SU-DHL-6 (cell line): ENCODE data around the gene SLC23A2.

Source experiments
- H2AFZ ChIP-seq: fragments of 200-600 bp; sonication (generic); 2 replicates; pipeline ENCODE4 v1.6.1; 2014; ENCODE audit warnings: low read depth, mild to moderate bottlenecking, moderate library complexity, mixed read lengths, antibody characterized with exemption, low read length; ENCODE audit not compliant: severe bottlenecking
- H3F3A ChIP-seq: fragments of 200-600 bp; shearing (Covaris generic); 2 replicates; pipeline ENCODE4 v1.6.0; 2016; ENCODE audit warnings: antibody characterized with exemption, mild to moderate bottlenecking; ENCODE audit not compliant: insufficient read depth
- H3K27ac ChIP-seq: fragments of 200-600 bp; sonication (generic); 2 replicates; pipeline ENCODE4 v1.5.1; 2016; ENCODE audit warnings: low read depth, mild to moderate bottlenecking, low read length, moderate library complexity, mixed read lengths
- H3K27me3 ChIP-seq: fragments of 200-600 bp; sonication (generic), shearing (Covaris generic); 2 replicates; pipeline ENCODE4 v1.6.0; 2014; ENCODE audit warnings: mild to moderate bottlenecking, low read length
- H3K36me3 ChIP-seq: fragments of 200-600 bp; sonication (generic); 2 replicates; pipeline ENCODE4 v1.6.1; 2014; ENCODE audit warnings: mild to moderate bottlenecking, low read length, mixed read lengths
- H3K4me2 ChIP-seq: fragments of 300-600, 200-600 bp; shearing (Covaris generic), sonication (generic); 2 replicates; pipeline ENCODE4 v1.6.0; 2014; ENCODE audit warnings: low read length, low read depth, mild to moderate bottlenecking; ENCODE audit not compliant: poor library complexity, severe bottlenecking
- H3K4me3 ChIP-seq: fragments of 200-600 bp; sonication (generic); 2 replicates; pipeline ENCODE4 v1.5.1; 2014; ENCODE audit warnings: antibody characterized with exemption, low read length, mild to moderate bottlenecking, mixed read lengths; ENCODE audit not compliant: insufficient read depth, poor library complexity, severe bottlenecking
- H3K79me2 ChIP-seq: fragments of 200-600 bp; sonication (generic); 2 replicates; pipeline ENCODE4 v1.6.1; 2014; ENCODE audit warnings: mild to moderate bottlenecking, low read length, moderate library complexity; ENCODE audit not compliant: insufficient read depth
- H3K9ac ChIP-seq: fragments of 200-600 bp; sonication (generic); 2 replicates; pipeline ENCODE4 v1.7.0; 2014; ENCODE audit warnings: mild to moderate bottlenecking, low read length
- H3K9me2 ChIP-seq: fragments of 200-600 bp; sonication (generic); replicated peaks from 2 replicates; pipeline ENCODE4 v1.6.1; 2014; ENCODE audit warnings: low read length; ENCODE audit not compliant: insufficient read depth
- H3K9me3 ChIP-seq: fragments of 200-600 bp; sonication (generic); 2 replicates; pipeline ENCODE4 v1.6.1; 2014; ENCODE audit warnings: low read length, mixed read lengths; ENCODE audit not compliant: insufficient read depth
- H4K20me1 ChIP-seq: fragments of 200-600 bp; sonication (generic); 2 replicates; pipeline ENCODE4 v1.6.1; 2014; ENCODE audit warnings: low read depth, mild to moderate bottlenecking, antibody characterized with exemption, low read length, moderate library complexity, mixed read lengths
- CTCF ChIP-seq: fragments of 200-600 bp; sonication (generic); IDR thresholded peaks from one replicate; pipeline ENCODE4 v1.5.1; 2017; ENCODE audit warnings: antibody characterized with exemption, mild to moderate bottlenecking, low read length, moderate library complexity; ENCODE audit not compliant: insufficient read depth, poor library complexity, severe bottlenecking
- EZH2phosphoT487 ChIP-seq: fragments of 200-600 bp; sonication (generic), shearing (Covaris generic); conservative IDR thresholded peaks from 2 replicates; pipeline ENCODE4 v1.6.1; 2018; ENCODE audit warnings: mild to moderate bottlenecking, antibody characterized with exemption, low read length, moderate library complexity, mixed read lengths

The SLC23A2 gene

DNA sequence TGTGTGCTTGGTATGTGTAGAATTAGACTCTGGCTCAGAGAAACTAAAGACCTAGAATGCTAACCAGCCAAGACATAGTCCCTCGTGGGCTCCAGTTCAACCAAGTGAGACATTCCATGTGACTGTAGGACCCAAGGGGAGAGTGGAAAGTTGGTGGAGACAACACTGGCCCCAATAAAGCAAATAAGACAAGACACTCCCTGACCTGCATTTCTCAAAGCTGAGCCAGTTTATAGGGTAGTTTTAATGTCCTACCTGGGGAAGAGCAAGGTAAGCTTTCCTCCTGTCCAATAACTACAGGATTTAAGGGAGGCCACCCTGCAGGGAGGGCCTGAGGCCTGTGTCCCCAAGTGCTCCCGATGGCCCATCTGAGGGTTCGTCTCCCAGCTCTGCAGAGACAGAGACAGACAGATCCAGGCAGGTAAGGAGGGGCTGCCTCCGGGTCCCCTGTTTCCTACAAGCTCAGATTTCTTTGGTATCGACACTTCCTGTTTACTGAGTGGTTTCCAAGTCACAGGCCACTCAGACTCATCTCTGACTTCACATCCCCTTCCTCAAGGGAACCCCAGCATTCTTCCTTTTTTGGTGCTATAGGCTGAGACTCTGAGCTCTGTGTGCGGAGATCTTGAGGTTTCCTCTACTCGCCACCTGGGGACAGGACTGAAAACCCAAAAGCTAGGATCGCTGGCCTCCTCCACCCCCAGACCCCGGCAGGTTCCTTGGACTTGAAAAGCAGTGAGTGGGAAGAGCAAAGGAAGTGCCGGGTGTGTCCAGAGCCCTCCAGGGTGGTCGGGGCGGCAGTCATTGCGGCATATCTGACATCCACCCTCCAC lies 187.2 kb downstream of the SLC23A2 start:
- Histone ChIP-seq H3K4me3 (peak overlapping the region; percentile 49), H3K27ac (peak overlapping the region; percentile 98), H4K20me1 (no peaks in the 10 kb centered on the region), H3K27me3 (no peaks in the 10 kb centered on the region), H3K36me3 (no peaks in the 10 kb centered on the region), H3K79me2 (peaks cover 32% of the 10 kb centered on the region; the same call in 1 of the 2 replicates), H3K9me3 (no peaks in the 10 kb centered on the region), H3K9me2 (no peaks in the 10 kb centered on the region), H3K4me2 (peak overlapping the region; percentile 76), H3K9ac (peak overlapping the region; percentile 73), H3F3A (peaks cover 55% of the 10 kb centered on the region), H2AFZ (no peak overlapping the region)
- TF ChIP-seq EZH2phosphoT487 (no peak), CTCF (peak; percentile 5)

DNA sequence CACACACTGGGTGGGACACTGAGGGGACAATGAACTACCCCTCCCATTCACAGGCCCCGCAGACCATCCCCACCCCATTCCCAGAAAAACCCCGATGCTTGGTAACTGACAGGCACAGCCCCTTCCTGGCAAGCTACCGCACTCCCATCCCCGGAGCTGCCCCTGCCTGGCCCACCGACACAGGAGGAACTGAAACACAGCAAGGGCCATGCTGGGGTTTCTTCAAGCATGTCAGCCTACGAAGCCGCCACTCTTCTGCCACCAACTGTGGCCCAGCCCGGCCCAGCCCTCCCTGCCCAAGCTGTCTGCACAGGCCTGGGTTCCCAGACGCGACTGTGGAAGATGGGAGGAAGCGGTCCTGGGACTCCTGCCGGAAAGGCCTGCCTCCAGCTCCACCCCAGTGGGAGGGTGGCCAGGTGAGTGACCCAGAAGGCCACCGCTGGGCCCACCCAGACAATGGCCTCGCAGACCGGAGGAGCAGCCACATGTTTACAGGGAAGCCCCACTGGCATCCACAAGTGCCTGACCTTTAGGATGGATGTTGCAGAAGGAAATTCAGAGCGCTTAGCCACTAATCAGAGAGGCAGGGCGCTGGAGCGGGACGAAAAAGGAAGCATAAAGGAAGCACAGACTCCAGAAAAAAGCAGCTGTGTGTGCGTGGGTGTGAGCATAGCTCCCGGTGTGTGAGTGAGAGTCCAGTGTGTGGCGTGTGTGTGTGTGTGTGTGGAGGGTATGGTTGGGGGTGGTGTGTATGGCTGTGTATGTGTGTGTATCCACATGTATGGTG lies 188.0 kb downstream of the SLC23A2 start:
- H3K4me3 ChIP-seq: peak overlapping the region; percentile 49
- no peaks in the 10 kb centered on the region for H3K36me3 ChIP-seq
- peaks cover 30% of the 10 kb centered on the region; the same call in 1 of the 2 replicates for H3K79me2 ChIP-seq
- H3K9me2 ChIP-seq: no peaks in the 10 kb centered on the region
- H3K4me2 ChIP-seq: peak overlapping the region; percentile 76
- no peaks in the 10 kb centered on the region for H3K27me3 ChIP-seq
- peak overlapping the region; percentile 98 for H3K27ac ChIP-seq
- TF ChIP-seq CTCF (no peak), EZH2phosphoT487 (no peak)
- H3K9ac ChIP-seq: peak overlapping the region; percentile 73
- H3F3A ChIP-seq: peaks cover 55% of the 10 kb centered on the region
- H3K9me3 ChIP-seq: no peaks in the 10 kb centered on the region
- no peak overlapping the region for H2AFZ ChIP-seq
- H4K20me1 ChIP-seq: no peaks in the 10 kb centered on the region

GRCh38 chr20:4812641-4813075 lies 188.7 kb downstream of the SLC23A2 start:
- Histone ChIP-seq H3K9ac (peak overlapping the region; percentile 73), H3K79me2 (peaks cover 36% of the 10 kb centered on the region)

More at GRCh38 chr20:4812641-4813075, 188.7 kb downstream of the SLC23A2 start:
- TF ChIP-seq EZH2phosphoT487: no peak
- no peak for TF ChIP-seq CTCF
- Histone ChIP-seq H2AFZ (no peak overlapping the region), H3K4me3 (peak overlapping the region; percentile 23), H3K9me2 (no peaks in the 10 kb centered on the region), H4K20me1 (no peaks in the 10 kb centered on the region), H3K4me2 (peak overlapping the region; percentile 76), H3K27me3 (no peaks in the 10 kb centered on the region), H3K9me3 (no peaks in the 10 kb centered on the region), H3K36me3 (no peaks in the 10 kb centered on the region), H3K27ac (peak overlapping the region; percentile 98), H3F3A (peaks cover 55% of the 10 kb centered on the region)
